GM18907 (cell line): ENCODE data around the gene FRMD4A.
A peak's percentile ranks its signal among the peaks of the same experiment; 100 is the strongest.
"Not testable (repeated sequence)": the region's sequence is repeated elsewhere in the genome, so short reads cannot be mapped to it uniquely, and the experiment has no call there.

Experiments used
- ATAC-seq: cut with Tn5 transposase; IDR thresholded peaks from one replicate; pipeline ENCODE4 v1.9.1; 2021; ENCODE audit warnings: mild to moderate bottlenecking, moderate library complexity; ENCODE audit not compliant: unreplicated experiment

The FRMD4A gene

DNA sequence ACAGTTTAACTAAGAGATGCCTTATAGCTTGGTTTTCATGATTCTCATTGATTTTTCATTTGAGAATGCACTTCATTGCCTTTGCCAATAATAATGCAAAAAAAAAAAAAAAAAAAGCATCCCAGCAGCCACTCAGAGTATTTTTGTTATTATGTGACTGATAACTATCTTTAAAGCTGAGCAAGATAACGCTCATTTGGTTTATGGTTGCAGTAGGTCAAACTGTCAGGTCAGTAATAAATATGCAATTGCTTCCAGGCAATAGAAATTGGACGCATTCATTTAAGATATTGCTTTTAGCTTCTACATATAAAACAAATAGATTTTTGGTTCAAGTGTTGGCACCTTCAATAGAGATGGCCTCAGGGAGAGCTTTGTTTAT lies 528.8 kb downstream of the FRMD4A start:
- no peak for ATAC-seq

DNA sequence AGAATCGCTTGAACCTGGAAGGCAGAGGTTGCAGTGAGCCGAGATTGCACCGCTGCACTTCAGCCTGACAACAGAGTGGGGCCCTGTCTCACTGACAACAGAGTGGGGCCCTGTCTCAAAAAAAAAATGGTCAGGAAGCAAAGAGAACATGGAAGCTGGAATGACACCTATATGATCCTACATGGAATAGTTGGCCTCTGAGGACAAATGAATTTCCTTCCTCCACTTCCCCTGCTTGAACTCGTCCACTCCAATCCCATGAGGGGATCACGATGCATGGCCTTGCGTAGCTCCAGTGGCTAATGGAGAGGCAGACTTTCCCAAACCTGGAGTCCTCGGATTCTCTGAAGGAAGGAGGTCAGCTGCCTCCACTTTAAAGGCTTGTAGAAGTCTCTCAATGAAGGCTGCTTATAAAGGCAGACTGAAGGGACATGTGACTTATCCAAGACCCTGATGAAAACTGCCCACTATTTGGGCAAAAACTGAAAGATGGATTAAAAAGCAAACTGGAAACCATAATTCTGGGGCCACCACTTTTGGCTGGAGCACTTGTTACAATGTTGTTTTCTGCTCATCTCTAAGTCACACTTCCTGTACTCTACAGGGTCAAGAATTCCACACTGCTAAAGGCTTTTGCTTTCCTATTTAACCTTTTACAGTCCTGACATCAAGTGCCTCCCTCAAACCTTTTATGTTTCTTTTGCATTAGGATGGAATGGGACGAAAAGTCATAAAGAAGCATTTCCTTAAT lies 529.4 kb downstream of the FRMD4A start:
- no peak for ATAC-seq

GRCh38 chr10:13797164-13797563 lies 533.6 kb downstream of the FRMD4A start:
- ATAC-seq, result no peak

GRCh38 chr10:13795653-13796555 lies 534.8 kb downstream of the FRMD4A start:
- no peak for ATAC-seq

GRCh38 chr10:13794992-13795612 lies 535.6 kb downstream of the FRMD4A start:
- no peak for ATAC-seq

GRCh38 chr10:13792006-13792405 lies 538.7 kb downstream of the FRMD4A start:
- no peak for ATAC-seq

GRCh38 chr10:13791483-13791882 lies 539.2 kb downstream of the FRMD4A start:
- ATAC-seq, result no peak

- no peak for ATAC-seq
Measured at GRCh38 chr10:13790196-13790595, 540.5 kb downstream of the FRMD4A start.

DNA sequence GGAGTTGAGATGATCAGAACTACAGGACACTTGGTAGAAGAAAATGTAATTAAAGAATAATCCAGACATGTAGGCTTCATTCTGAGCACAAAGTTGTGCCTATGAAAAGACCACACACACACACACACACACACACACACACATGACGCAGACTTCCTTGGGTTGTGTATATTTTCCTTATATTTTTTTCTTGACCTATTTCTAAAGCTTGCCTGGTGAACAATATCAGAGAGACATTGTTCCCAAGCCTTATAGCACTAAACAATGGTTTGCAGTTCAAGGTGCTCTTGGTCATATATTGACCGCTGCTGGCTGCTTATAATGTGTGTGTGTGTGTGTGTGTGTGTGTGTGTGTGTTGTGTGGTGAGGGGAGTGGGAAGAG lies 541.3 kb downstream of the FRMD4A start:
- ATAC-seq, result no peak

DNA sequence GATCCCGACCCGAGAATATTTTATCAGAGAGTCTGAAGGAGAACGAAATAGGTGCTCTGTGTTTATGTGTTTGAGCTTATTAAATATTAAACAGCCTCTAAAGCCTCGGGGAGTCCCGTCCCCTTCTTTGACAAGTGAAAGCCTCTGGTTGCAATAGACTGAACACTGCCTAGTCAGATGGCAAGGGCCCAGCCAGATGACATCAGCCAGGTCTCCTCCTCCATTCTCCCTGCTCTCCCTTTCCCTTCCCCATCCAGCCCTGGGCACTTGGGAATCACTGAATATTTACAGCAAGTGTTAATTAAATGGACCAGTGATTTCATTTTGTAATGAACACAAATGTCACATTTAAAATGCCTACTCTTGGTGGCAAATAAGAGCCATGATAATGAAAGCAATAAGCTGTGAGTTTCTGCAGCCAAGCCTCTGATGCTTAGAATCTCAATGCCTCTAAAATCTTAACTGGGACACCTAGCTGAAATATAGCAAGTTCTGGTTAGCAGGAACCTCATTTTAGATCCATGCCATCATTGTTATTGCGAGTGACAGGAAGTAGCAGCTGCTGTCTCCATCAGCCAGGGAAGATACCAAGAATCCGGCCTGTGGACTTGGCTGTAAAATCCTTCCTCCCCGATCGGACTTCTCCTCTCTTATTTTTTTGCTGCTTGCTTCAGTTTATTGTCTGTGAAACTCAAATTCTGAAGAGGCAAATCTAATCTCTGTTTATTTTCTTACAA lies 541.8 kb downstream of the FRMD4A start:
- no peak for ATAC-seq

DNA sequence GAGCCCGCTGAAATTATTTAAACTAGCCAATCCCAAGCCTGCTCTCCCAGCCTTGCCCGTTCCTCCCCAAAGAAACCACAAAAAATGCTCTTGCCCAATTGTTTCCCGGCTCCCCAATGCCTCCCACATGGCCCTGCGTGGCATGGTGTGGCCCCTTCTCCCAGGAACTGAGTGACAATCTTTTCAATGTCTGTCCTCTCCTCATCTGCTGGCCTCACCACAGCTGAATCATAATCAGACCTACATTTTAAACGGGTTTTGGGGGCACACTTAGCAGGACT lies 542.5 kb downstream of the FRMD4A start:
- ATAC-seq, result no peak

GRCh38 chr10:13787015-13787421 lies 543.7 kb downstream of the FRMD4A start:
- peak; percentile 79 for ATAC-seq

GRCh38 chr10:13784067-13784466 lies 546.7 kb downstream of the FRMD4A start:
- ATAC-seq, result no peak

- no peak for ATAC-seq
Measured at GRCh38 chr10:13779748-13780147, 551.0 kb downstream of the FRMD4A start.

GRCh38 chr10:13778693-13778960 lies 552.1 kb downstream of the FRMD4A start:
- ATAC-seq, result not testable (repeated sequence)

DNA sequence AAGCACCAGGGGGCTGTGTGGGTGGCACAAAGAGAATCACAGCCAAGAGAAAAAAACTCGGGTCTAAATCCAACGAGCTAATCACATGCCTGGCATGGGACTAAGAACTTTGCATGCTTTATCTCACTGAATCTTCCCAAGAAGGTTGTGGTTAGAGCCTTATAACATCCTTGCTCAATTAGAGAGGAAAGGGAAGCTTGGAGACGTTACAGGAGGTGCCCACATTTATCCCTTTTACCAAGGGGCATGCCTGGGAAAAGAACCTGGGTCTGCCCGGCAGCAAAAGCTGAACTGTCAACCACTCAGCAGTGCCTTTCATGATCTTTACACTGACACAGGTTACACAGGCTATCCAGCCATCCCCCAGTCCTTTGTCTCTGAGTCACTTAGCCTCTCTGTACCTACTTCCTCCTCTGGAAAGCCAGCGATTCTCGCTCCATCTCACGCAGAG lies 553.8 kb downstream of the FRMD4A start:
- ATAC-seq, result peak; percentile 49

DNA sequence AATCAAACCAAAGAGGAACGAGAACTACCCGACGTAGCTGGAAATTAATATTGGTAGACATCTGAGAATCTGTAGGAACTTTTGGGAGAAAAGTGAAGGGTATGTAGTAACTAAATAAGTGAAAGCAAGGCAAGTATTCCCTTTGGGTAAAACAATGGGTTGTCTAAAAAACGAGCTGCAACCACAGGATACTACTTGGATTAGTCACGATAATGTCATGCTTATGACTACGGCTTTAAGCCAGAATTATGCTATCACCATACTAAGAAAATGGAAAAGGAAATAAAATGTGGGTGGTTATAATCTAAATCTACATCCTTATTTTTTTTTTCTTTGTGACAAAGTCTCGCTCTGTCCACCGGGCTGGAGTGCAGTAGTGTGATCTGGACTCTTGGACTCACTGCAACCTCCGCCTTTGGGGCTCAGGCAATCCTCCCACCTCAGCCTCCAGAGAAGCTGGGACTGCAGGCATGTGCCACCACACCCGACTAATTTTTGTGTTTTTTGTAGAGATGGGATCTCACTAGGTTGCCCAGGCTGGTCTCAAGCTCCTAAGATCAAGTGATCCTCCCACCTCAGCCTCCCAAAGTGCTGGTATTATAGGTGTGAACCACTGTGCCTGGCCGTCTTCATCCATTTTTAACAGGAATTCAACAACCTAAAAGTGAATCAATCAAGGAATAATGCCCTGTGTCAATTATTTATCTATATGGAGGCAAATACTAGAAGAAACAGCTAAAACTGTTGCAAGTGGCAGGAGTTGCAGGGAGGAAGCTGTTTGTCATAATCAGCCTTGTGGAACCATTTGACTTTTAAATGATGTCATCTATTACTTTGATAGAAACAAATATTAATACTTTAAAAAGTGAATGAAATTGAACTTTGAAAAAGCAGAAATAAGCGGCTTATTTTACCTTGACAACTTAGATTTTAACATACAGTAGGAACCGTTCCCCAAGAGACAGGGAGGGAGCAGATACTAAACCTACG lies 554.6 kb downstream of the FRMD4A start:
- ATAC-seq, result no peak

DNA sequence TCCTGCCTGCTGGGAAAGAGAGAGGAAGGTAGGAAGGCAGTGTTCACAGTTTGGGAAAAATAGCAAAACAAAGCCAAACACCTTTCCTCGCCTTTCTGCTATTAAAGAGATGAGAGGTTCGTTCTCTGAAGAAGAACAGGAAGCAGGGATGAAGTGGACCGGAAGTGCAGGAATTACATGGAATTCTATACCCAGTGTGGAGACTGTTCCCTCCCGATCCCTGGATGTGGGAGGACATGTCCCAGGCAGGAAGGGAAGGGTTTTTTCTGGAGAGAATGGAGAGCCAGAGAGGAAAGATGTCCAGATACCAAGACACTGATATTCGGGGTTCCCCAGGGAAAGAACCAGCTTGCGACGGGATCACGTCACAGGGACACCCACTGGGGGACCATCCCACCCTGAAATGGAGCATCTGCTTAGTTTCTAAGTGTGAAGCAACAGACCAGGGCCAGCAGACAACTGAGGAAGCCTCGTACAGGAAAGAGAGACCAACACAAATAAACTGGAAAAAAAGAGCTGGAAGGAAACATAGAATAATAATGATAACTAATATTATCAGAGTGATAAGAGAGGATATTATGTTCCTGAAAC lies 556.3 kb downstream of the FRMD4A start:
- ATAC-seq, result no peak

GRCh38 chr10:13773496-13774170 lies 557.1 kb downstream of the FRMD4A start:
- no peak for ATAC-seq
